ENCODE results near the gene DYRK1A.

DYRK1A gene

DNA sequence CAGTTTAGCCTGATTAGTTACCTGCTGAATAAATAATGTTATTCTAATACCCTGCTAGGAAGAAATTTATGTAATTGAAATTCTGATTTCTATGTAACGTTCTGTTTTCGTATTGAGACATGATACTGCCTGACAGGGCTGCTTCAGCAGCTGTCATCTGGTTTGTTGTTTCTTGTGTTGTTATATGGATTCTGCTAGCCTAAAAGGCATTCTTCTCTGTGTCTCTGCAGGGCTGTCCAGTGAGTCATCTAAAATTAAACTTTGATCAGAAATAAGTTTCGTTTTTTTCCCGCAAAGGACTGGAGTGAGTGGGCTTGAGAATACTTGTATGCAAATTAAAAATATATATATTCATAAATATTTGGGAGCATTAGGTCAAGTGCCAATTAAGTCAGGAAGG, 93.0 kb downstream of the DYRK1A start:
- H3K4me1 Mint-ChIP-seq (ENCODE audit: low read depth in 2 of 2): peaks cover 63 to 78% of the 10 kb centered on the region in 2 donors
- peaks cover 29% of the 10 kb centered on the region for H3K36me3 Mint-ChIP-seq (ENCODE audit: insufficient read depth)
- no peak overlapping the region for H3K4me3 Mint-ChIP-seq
- no peaks in the 10 kb centered on the region for H3K27me3 Mint-ChIP-seq
- peak overlapping the region; percentile 87 to 92 for H3K27ac Mint-ChIP-seq
- DNase-seq (no peak), ATAC-seq (replicated peaks) (no peak)
- no peaks in the 10 kb centered on the region for H3K9me3 Mint-ChIP-seq

DNA sequence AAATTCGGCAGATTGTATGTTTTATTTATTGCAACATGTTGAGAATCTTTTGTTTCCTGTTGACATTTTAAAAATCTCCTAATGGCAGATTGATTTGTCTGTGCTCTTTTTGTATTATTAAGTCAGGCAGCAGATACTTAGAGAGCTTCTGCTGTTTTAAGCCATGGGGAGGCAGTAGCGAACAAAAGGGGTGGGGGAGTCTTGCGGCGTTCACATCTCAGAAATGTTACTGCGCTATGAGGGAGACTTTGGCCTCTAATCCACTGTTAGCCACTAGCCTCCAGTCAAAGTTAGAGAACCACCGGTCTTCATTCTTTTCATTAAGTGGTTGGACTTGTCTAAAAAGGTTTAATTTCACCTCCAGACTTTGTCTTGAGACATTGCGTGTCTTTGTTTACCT, 93.6 kb downstream of the DYRK1A start:
- H3K9me3 Mint-ChIP-seq: no peaks in the 10 kb centered on the region
- DNase-seq: no peak
- H3K4me3 Mint-ChIP-seq: no peak overlapping the region
- no peaks in the 10 kb centered on the region for H3K27me3 Mint-ChIP-seq
- peaks cover 24% of the 10 kb centered on the region for H3K36me3 Mint-ChIP-seq (ENCODE audit: insufficient read depth)
- ATAC-seq (replicated peaks): no peak
- H3K4me1 Mint-ChIP-seq (ENCODE audit: low read depth in 2 of 2): peaks cover 60 to 78% of the 10 kb centered on the region in 2 donors
- no peak overlapping the region for H3K27ac Mint-ChIP-seq

DNA sequence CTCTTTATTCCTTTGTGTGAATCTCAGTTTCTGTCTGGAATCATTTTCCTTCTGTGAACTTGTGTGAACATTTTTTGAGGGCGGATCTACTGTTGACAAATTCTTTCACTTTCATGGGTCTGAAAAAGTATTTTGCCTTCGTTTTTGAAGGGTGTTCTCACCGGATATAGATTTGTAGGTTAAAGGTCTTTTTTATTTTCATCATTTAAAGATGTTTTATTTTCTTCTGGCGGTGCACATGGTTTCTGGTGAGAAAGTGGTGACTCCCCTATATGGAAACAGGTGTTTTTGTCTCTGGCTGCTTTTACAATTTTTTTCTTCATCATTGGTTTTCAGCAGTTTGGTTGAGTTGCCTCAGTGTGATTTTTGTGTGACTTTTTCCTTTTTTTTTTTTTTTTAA, 94.9 kb downstream of the DYRK1A start:
- Mint-ChIP-seq H3K4me1 (ENCODE audit: low read depth in 2 of 2) (peaks cover 50 to 73% of the 10 kb centered on the region in 2 donors), H3K9me3 (no peaks in the 10 kb centered on the region), H3K4me3 (peak overlapping the region; percentile 60 to 63), H3K36me3 (ENCODE audit: insufficient read depth) (peaks cover 24% of the 10 kb centered on the region), H3K27ac (peak overlapping the region; percentile 77 to 85), H3K27me3 (no peaks in the 10 kb centered on the region)
- ATAC-seq (replicated peaks) (peak; percentile 76), DNase-seq (no peak)

DNA sequence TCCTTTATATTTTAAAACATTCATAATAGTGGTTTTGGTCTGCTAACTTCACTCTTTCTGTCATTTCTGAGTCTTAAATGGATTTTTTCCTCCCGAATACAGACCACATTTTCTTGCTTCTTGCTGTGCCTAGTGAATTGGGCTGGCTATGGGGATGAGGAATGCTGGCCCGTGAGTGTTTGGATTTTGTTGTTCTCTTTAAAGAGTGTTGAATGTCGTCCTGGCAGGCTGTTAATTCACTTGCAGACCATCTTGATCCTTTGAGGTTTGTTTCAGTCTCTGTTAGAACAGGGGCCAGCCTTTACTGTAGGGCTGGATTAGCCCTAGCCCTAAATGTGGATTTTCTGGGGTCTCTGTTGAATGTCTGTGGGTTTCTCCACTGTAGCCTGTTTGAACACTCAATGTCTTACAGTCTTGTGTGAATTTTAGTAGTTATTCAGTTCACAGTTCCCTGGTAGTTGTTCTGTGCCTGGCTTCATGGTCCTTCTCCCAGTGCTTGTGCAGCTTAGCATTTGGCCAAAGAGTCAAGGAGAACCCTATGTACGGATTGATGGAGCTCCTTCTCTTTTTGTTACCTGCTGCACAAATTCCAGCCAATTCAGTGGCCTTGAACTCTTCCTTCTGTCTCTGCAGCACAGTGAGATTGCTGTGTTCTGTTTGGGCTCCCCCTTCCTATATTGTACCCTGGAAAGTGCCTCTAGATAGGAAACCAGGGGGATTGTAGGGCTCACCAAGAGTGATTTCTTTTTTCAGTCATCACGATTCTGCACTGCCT, 95.7 kb downstream of the DYRK1A start:
- no peak for DNase-seq
- Mint-ChIP-seq H3K4me1 (ENCODE audit: low read depth in 2 of 2) (peaks cover 48 to 75% of the 10 kb centered on the region in 2 donors), H3K4me3 (peak overlapping the region; percentile 60 to 63), H3K9me3 (no peaks in the 10 kb centered on the region), H3K27me3 (no peaks in the 10 kb centered on the region), H3K27ac (peak overlapping the region; percentile 77 to 85), H3K36me3 (ENCODE audit: insufficient read depth) (peaks cover 24% of the 10 kb centered on the region)
- ATAC-seq (replicated peaks): no peak

DNA sequence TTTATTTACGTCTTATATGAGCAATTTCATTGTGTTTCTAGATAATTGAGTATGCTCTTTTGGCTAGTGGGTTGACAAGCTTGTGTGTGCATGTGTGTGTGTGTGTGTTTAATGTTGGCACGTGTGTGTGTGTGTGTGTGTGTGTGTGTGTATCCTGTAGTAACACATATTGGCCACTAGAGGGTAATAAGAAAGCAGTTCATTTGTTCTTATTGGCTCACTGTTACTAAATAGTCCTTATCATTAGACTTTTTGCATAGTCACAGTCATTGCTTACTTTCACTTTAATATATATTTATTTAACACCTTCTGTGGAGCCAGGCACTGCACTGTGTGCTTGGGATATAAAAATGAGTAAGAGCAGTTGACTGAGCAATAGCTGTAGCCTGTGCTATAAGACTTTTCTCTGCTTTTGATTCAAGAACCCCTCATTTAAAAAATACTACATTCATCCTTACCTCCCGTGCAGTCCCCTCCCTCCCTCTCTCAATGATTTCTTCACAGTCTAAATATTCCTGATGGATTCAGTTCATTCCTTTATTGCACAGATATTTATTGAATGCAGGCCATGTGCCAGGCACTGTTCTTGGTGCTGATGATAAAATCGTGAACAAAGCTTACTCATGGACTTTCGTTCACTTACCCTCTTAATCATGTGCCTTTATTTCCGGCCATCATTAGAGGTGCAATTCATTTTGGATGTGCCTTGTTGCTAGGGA, 96.7 kb downstream of the DYRK1A start:
- ATAC-seq (replicated peaks) (peak; percentile 62), DNase-seq (no peak)
- Mint-ChIP-seq H3K4me3 (peak overlapping the region; percentile 60 to 63), H3K4me1 (ENCODE audit: low read depth in 2 of 2) (peaks cover 44 to 72% of the 10 kb centered on the region in 2 donors), H3K9me3 (no peaks in the 10 kb centered on the region), H3K36me3 (ENCODE audit: insufficient read depth) (peaks cover 20% of the 10 kb centered on the region), H3K27me3 (no peaks in the 10 kb centered on the region), H3K27ac (peak overlapping the region; percentile 77 to 85)

DNA sequence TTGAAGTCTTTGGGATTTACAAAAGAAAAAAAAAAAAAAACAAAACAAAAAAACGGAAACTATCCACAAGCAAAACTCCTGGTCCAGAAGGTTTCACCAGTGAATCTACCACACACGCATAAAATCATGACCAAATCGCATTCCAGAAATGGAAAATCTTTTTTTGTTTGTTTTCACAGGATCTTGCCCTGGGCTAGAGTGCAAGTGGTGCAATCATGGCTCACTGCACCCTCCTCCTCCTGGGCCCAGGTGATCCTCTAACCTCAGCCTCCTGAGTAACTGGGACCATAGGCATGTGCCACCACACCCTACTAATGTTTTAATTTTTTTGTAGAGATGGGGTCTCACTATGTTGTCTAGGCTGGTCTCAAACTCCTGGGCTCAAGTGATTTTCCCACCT, 100.5 kb downstream of the DYRK1A start:
- Mint-ChIP-seq H3K27me3 (no peaks in the 10 kb centered on the region), H3K27ac (peak overlapping the region in 1 of 2 donors; percentile 18), H3K4me1 (ENCODE audit: low read depth in 2 of 2) (peaks cover 48 to 78% of the 10 kb centered on the region in 2 donors), H3K9me3 (no peaks in the 10 kb centered on the region), H3K36me3 (ENCODE audit: insufficient read depth) (peaks cover 20% of the 10 kb centered on the region), H3K4me3 (no peak overlapping the region)
- no peak for ATAC-seq (replicated peaks)
- no peak for DNase-seq

DNA sequence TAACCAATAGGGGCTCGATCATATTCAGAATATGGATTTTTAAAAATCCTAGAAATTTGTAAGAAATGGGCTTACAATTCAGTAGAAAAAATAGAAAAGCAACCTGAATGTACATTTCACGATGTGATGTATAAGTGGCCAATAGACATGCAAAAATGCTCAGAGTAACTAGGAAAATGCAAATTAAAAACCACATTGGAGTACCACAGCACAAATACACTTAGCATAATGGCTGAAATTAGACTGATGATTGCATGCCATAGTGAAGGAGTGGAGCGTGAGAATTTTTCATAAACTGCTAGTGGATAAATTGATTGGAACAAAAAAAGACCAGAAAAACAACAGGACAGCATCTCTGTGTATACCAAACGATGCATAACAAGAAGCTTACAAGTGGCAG, 102.3 kb downstream of the DYRK1A start:
- H3K4me3 Mint-ChIP-seq: no peak overlapping the region
- no peaks in the 10 kb centered on the region for H3K9me3 Mint-ChIP-seq
- H3K27ac Mint-ChIP-seq: peak overlapping the region; percentile 10 to 18
- peaks cover 13% of the 10 kb centered on the region for H3K36me3 Mint-ChIP-seq (ENCODE audit: insufficient read depth)
- H3K27me3 Mint-ChIP-seq: no peaks in the 10 kb centered on the region
- DNase-seq: no peak
- H3K4me1 Mint-ChIP-seq (ENCODE audit: low read depth in 2 of 2): peaks cover 35 to 68% of the 10 kb centered on the region in 2 donors
- ATAC-seq (replicated peaks): no peak

DNA sequence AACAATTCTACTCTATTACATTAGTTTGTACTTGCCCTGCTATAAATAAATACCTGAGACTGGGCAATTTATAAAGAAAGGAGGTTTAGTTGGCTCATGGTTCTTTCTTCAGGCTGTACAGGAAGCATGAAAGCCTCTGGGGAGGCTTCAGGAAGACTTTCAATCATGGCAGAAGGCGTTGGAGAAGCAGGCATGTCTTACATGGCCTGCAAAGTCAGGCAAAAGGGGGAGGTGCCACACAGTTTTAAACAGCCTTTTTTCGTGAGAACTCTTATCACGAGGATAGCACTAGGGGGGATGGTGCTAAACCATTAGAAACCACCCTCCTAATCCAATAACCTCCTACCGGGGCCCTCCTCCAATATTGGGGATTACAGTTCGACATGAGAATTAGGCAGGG, 102.9 kb downstream of the DYRK1A start:
- H3K27me3 Mint-ChIP-seq: no peaks in the 10 kb centered on the region
- ATAC-seq (replicated peaks) (no peak), DNase-seq (no peak)
- H3K9me3 Mint-ChIP-seq: no peaks in the 10 kb centered on the region
- H3K36me3 Mint-ChIP-seq (ENCODE audit: insufficient read depth): peaks cover 13% of the 10 kb centered on the region
- peak overlapping the region; percentile 18 to 63 for H3K27ac Mint-ChIP-seq
- peaks cover 33 to 67% of the 10 kb centered on the region in 2 donors for H3K4me1 Mint-ChIP-seq (ENCODE audit: low read depth in 2 of 2)
- H3K4me3 Mint-ChIP-seq: no peak overlapping the region

DNA sequence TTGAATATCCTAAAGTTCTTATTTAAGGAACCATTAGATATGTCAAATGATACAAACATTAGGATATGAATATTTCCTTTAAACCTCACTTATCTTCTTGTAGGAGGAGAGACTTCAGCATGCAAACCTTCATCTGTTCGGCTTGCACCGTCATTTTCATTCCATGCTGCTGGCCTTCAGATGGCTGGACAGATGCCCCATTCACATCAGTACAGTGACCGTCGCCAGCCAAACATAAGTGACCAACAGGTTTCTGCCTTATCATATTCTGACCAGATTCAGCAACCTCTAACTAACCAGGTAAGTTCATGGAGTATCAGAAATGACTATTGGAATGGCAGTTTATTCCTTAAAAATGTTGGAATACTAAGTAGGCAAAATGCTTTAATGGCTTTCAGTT, 106.0 kb downstream of the DYRK1A start:
- H3K27ac Mint-ChIP-seq: no peak overlapping the region
- peaks cover 36 to 71% of the 10 kb centered on the region in 2 donors for H3K4me1 Mint-ChIP-seq (ENCODE audit: low read depth in 2 of 2)

DNA sequence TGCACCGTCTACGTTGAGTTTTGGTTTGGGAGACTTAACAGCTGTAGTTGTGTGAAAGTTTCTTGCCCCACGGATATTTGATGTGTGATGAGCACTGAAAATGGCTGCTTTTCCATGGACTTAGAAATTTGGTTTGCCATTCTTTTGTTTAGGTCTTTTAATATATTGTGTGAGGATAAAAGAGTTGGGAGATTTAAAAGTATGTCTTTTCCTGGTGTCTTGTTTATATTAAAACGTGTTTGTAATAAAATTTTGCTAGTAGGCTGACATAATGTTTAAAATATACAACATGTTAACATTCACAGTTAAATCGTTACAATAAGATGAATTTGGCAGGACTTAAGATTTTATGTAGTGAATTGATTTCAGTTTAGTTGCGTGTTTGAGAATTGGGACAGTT, 106.9 kb downstream of the DYRK1A start:
- ATAC-seq (replicated peaks): no peak

More for the DNA sequence above, 106.0 kb downstream of the DYRK1A start:
- H3K9me3 Mint-ChIP-seq: no peaks in the 10 kb centered on the region
- no peak for ATAC-seq (replicated peaks)
- peaks cover 18% of the 10 kb centered on the region for H3K36me3 Mint-ChIP-seq (ENCODE audit: insufficient read depth)
- no peak overlapping the region for H3K4me3 Mint-ChIP-seq
- H3K27me3 Mint-ChIP-seq: no peaks in the 10 kb centered on the region
- no peak for DNase-seq

DNA sequence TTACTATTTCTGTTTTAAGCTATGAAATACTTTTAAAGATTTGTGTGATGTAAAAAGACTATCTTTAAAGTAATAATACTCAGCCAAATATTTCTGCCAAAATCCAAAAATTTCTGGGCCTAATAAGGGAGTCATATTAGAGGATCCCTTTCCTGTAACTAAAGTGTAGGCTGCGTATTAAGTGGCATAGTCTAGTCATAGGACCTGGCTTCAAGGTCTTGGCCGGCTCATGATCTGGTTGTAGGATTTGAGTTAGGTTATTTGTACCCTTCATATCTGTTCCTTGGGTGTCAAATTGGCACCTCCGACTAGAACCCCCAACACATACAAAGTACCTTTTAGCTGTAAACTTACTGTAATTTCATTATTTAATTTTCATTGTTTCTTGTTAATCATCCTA, 107.8 kb downstream of the DYRK1A start:
- H3K4me3 Mint-ChIP-seq: peak overlapping the region in 1 of 2 donors; percentile 25
- H3K9me3 Mint-ChIP-seq: no peaks in the 10 kb centered on the region
- ATAC-seq (replicated peaks) (no peak), DNase-seq (no peak)
- H3K4me1 Mint-ChIP-seq (ENCODE audit: low read depth in 2 of 2): peaks cover 31 to 64% of the 10 kb centered on the region in 2 donors
- peak overlapping the region; percentile 30 to 39 for H3K27ac Mint-ChIP-seq
- H3K36me3 Mint-ChIP-seq (ENCODE audit: insufficient read depth): peaks cover 15% of the 10 kb centered on the region
- no peaks in the 10 kb centered on the region for H3K27me3 Mint-ChIP-seq

More for the DNA sequence above, 106.9 kb downstream of the DYRK1A start:
- Mint-ChIP-seq H3K36me3 (ENCODE audit: insufficient read depth) (peaks cover 15% of the 10 kb centered on the region), H3K27ac (peak overlapping the region in 1 of 2 donors; percentile 41), H3K9me3 (no peaks in the 10 kb centered on the region), H3K4me3 (no peak overlapping the region), H3K27me3 (no peaks in the 10 kb centered on the region), H3K4me1 (ENCODE audit: low read depth in 2 of 2) (peaks cover 38 to 72% of the 10 kb centered on the region in 2 donors)
- DNase-seq: no peak

DNA sequence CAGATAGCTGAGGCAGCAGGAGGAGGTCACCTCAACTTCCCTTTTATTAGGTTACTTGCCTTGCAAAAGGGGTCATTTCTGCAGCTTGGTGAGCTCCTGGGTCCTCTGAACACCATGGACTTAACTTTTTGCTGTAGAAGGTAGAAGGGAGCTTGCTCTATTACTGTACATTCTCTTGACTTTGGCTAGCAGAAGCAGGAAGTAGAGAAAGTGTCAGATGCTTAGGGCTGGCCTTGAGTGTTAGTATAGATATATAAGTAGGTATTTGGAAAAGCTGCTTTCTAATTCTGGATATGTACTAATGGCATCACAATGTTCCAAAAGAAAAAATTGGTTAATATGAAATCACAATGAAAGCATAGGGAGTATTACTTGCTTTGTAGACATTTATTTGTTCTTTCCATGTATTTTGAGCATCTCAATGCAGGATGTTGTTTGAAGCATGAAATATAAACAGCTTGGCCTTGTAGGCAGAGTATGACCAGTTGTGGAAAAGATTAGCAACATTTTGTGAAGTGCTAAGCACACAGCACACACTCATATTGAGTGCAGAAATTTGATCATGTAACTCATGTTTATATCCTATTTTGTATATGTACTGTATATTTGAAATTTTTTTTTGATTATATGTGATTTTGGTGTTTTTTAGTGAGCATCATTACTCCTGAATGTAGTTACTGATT, 108.8 kb downstream of the DYRK1A start:
- peak; percentile 61 for ATAC-seq (replicated peaks)
- no peak for DNase-seq
- H3K4me3 Mint-ChIP-seq: peak overlapping the region in 1 of 2 donors; percentile 20
- H3K36me3 Mint-ChIP-seq (ENCODE audit: insufficient read depth): peaks cover 18% of the 10 kb centered on the region
- H3K9me3 Mint-ChIP-seq: no peaks in the 10 kb centered on the region
- H3K27ac Mint-ChIP-seq: peak overlapping the region; percentile 30 to 39
- H3K27me3 Mint-ChIP-seq: no peaks in the 10 kb centered on the region
- H3K4me1 Mint-ChIP-seq (ENCODE audit: low read depth in 2 of 2): peaks cover 26 to 55% of the 10 kb centered on the region in 2 donors

DNA sequence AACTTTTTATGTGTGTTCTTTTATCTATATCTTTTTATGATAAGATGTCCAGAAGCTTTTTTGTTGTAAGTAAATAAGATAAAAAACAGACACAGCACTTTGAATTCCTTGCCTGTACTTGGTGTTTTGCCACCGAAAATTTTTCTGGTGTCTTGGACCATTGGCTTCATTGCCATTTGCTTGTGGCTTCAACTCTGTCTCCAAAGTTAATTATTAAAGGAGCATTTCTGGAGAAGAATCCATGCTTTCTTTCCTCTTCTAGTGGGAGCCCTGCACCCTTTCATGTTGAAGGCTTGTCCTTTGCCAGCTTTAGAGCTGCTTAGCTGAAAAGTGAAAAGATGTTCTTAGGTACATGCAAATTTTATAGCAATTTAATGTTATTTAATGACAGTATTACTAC, 112.2 kb downstream of the DYRK1A start:
- H3K27ac Mint-ChIP-seq: peak overlapping the region in 1 of 2 donors; percentile 12
- no peak for DNase-seq
- H3K4me1 Mint-ChIP-seq (ENCODE audit: low read depth in 2 of 2): peaks cover 17 to 43% of the 10 kb centered on the region in 2 donors
- no peak overlapping the region for H3K4me3 Mint-ChIP-seq
- H3K9me3 Mint-ChIP-seq: no peaks in the 10 kb centered on the region
- H3K27me3 Mint-ChIP-seq: no peaks in the 10 kb centered on the region
- no peak for ATAC-seq (replicated peaks)
- H3K36me3 Mint-ChIP-seq (ENCODE audit: insufficient read depth): peaks cover 36% of the 10 kb centered on the region

Measured in effector memory CD8-positive, alpha-beta T cell (primary cell).